CD4-positive, alpha-beta T cell (primary cell): ENCODE measurements around the gene VENTX. TPM values are rescaled to one million over a fixed set of nuclear protein-coding genes. Genes with fewer than 3 reads are reported as not detected.

ENCODE experiments used
- ATAC-seq: fragments of 200-7000 bp; cut with Tn5 transposase; one replicate; pipeline ENCODE4 v1.10.0; 2022; ENCODE audit warnings: mild to moderate bottlenecking; ENCODE audit not compliant: poor library complexity
- CTCF ChIA-PET: fragments of 350-600 bp; sonication (Branson Sonifier 250); formaldehyde crosslinking; loops from one replicate; lab custom pipeline; 2021; ENCODE audit warnings: antibody characterized with exemption, inconsistent platforms; lab: Charles Lee
- POLR2A ChIA-PET: fragments of 350-600 bp; sonication (Branson Sonifier 250); formaldehyde crosslinking; loops from one replicate; lab custom pipeline; 2021; ENCODE audit warnings: antibody characterized with exemption, inconsistent platforms; lab: Charles Lee
- DNase-seq, 14 experiments: peaks; one replicate each; pipeline ENCODE4 v3.0.0-alpha.2; 2013 to 2020; ENCODE audit warnings: mixed read lengths in 2 of 14
- H3K27ac ChIP-seq, 2 donors: one replicate each; pipeline versions ENCODE4 v1.5.1 to v1.7.0; 2013; ENCODE audit warnings: low read length in 2 of 2, low read depth in 1 of 2, mild to moderate bottlenecking in 1 of 2
- H3K27me3 ChIP-seq, 2 experiments: 1 replicate in 1 of 2; 2 replicates in 1 of 2; pipeline versions ENCODE4 v1.6.1 to v1.7.0; 2013; ENCODE audit warnings: low read length in 2 of 2, control low read depth in 1 of 2, mild to moderate bottlenecking in 1 of 2, moderate library complexity in 1 of 2; ENCODE audit not compliant: insufficient read depth in 2 of 2, control insufficient read depth in 1 of 2
- H3K36me3 ChIP-seq: one replicate; pipeline ENCODE4 v1.6.1; 2013; ENCODE audit warnings: low read length, control low read depth; ENCODE audit not compliant: insufficient read depth
- H3K4me1 ChIP-seq: one replicate; pipeline ENCODE4 v1.6.1; 2013; ENCODE audit warnings: low read length, control low read depth; ENCODE audit not compliant: insufficient read depth
- H3K4me3 ChIP-seq: one replicate; pipeline ENCODE4 v1.5.1; 2013; ENCODE audit warnings: mild to moderate bottlenecking, low read length, moderate library complexity
- H3K9me3 ChIP-seq, 2 experiments: 1 replicate in 1 of 2; 2 replicates in 1 of 2; pipeline versions ENCODE4 v1.6.1 to v1.7.0; 2013; ENCODE audit warnings: low read length in 2 of 2, mild to moderate bottlenecking in 2 of 2, control low read depth in 1 of 2, moderate library complexity in 1 of 2; ENCODE audit not compliant: control insufficient read depth in 1 of 2, insufficient read depth in 1 of 2
- H3K27ac Mint-ChIP-seq: one replicate; pipeline ENCODE4 v1.8.0; 2020; ENCODE audit warnings: mixed read lengths
- H3K27me3 Mint-ChIP-seq: one replicate; pipeline ENCODE4 v1.8.0; 2021; ENCODE audit warnings: mixed read lengths
- H3K36me3 Mint-ChIP-seq: one replicate; pipeline ENCODE4 v1.8.0; 2021; ENCODE audit warnings: low read depth, mixed read lengths
- H3K4me1 Mint-ChIP-seq: one replicate; pipeline ENCODE4 v1.8.0; 2021; ENCODE audit warnings: low read depth, mixed read lengths
- H3K4me3 Mint-ChIP-seq: one replicate; pipeline ENCODE4 v1.8.0; 2020; ENCODE audit warnings: mild to moderate bottlenecking, mixed read lengths
- H3K9me3 Mint-ChIP-seq: one replicate; pipeline ENCODE4 v1.8.0; 2020; ENCODE audit warnings: mixed read lengths
- CTCF ChIP-seq: fragments of 200-600 bp; IDR thresholded peaks from one replicate; pipeline ENCODE4 v1.8.0; 2022; ENCODE audit warnings: antibody characterized with exemption, mild to moderate bottlenecking
- intact Hi-C, 2 experiments: fragments of 100-400 bp; cut with DNase I in 1 of 2; cut with micrococcal nuclease in 1 of 2; formaldehyde crosslinking; loops; one replicate each; pipeline versions ENCODE4 v1.15.1 to v1.9.0; 2023 to 2025; cut with DNase I, micrococcal nuclease
- total RNA-seq, 174 experiments: library from RNA in 2 of 174; stranded (reverse) in 2 of 174; gene quantifications; one replicate each; pipeline ENCODE4 v1.2.3 and lab custom pipeline; 2021 to 2026

Gene VENTX
- total RNA-seq, 2 experiments from 2014 or later: 0.11 to 0.14 TPM

- Mint-ChIP-seq H3K4me3 (no peak overlapping the region), H3K9me3 (no peaks in the 10 kb centered on the region), H3K4me1 (no peaks in the 10 kb centered on the region), H3K27me3 (no peaks in the 10 kb centered on the region), H3K27ac (no peak overlapping the region), H3K36me3 (no peaks in the 10 kb centered on the region)
- Histone ChIP-seq H3K27ac (no peak overlapping the region), H3K4me3 (no peak overlapping the region), H3K27me3 (peaks cover 0 to 3% of the 10 kb centered on the region in 2 experiments), H3K36me3 (no peaks in the 10 kb centered on the region), H3K9me3 (peaks cover 0 to 14% of the 10 kb centered on the region in 2 experiments), H3K4me1 (peaks cover 8% of the 10 kb centered on the region)
- DNase-seq: peak in 1 of 14 experiments; percentile 4
- intact Hi-C loops: no loop called here
- no peak for ATAC-seq
- ChIA-PET POLR2A (no interaction called here), CTCF (no interaction called here)
- no peak for TF ChIP-seq CTCF
Measured at GRCh38 chr10:133211141-133211830, 26.4 kb upstream of the VENTX start.

- ChIA-PET POLR2A (no interaction called here), CTCF (no interaction called here)
- Mint-ChIP-seq H3K27me3 (peaks cover 7% of the 10 kb centered on the region), H3K27ac (no peak overlapping the region), H3K4me3 (no peak overlapping the region), H3K9me3 (no peaks in the 10 kb centered on the region), H3K4me1 (no peaks in the 10 kb centered on the region), H3K36me3 (no peaks in the 10 kb centered on the region)
- Histone ChIP-seq H3K36me3 (no peaks in the 10 kb centered on the region), H3K27ac (no peak overlapping the region), H3K9me3 (peaks cover 0 to 14% of the 10 kb centered on the region in 2 experiments), H3K4me1 (peaks cover 8% of the 10 kb centered on the region), H3K27me3 (peaks cover 0 to 3% of the 10 kb centered on the region in 2 experiments), H3K4me3 (no peak overlapping the region)
- intact Hi-C loops: no loop called here
- ATAC-seq (no peak), DNase-seq (peak in 1 of 14 experiments; percentile 4)
- TF ChIP-seq CTCF: no peak
Measured at GRCh38 chr10:133211959-133212852, 25.4 kb upstream of the VENTX start.

GRCh38 chr10:133212853-133213494 lies 24.7 kb upstream of the VENTX start:
- peaks cover 7% of the 10 kb centered on the region for H3K27me3 Mint-ChIP-seq
- intact Hi-C loops: no loop called here
- ChIA-PET POLR2A (no interaction called here), CTCF (no interaction called here)
- Histone ChIP-seq H3K4me1 (peaks cover 8% of the 10 kb centered on the region), H3K9me3 (peaks cover 0 to 14% of the 10 kb centered on the region in 2 experiments), H3K27me3 (peaks cover 0 to 3% of the 10 kb centered on the region in 2 experiments), H3K36me3 (no peaks in the 10 kb centered on the region), H3K27ac (no peak overlapping the region), H3K4me3 (no peak overlapping the region)
- no peak for ATAC-seq
- peak in 1 of 14 experiments; percentile 2 for DNase-seq
- no peak overlapping the region for H3K27ac Mint-ChIP-seq
- no peak for TF ChIP-seq CTCF
- no peaks in the 10 kb centered on the region for H3K4me1 Mint-ChIP-seq
- no peaks in the 10 kb centered on the region for H3K36me3 Mint-ChIP-seq
- no peak overlapping the region for H3K4me3 Mint-ChIP-seq
- no peaks in the 10 kb centered on the region for H3K9me3 Mint-ChIP-seq
